Renal pelvis (tissue), 12 donors: ENCODE measurements around the gene COL4A4. TPM values are rescaled to one million over a fixed set of nuclear protein-coding genes. Genes with fewer than 3 reads are reported as not detected.
"Not testable (repeated sequence)": the region's sequence is repeated elsewhere in the genome, so short reads cannot be mapped to it uniquely, and the experiment has no call there.

Experiments used
- DNase-seq: peaks from one replicate; pipeline ENCODE4 v3.0.0-alpha.2; 2013
- long read RNA-seq, 16 experiments: transcript quantifications; one replicate each; lab custom pipeline, GENCODE V29; 2026
- polyA plus RNA-seq, 3 donors: library from polyadenylated mRNA; unstranded; fragments of 120-200 nt; gene quantifications; one replicate each; pipeline ENCODE4 v1.2.1, GENCODE V29; 2013; ENCODE audit not compliant: insufficient read length in 3 of 3

Gene COL4A4
- 10 to 100 TPM; 40.6 to 53.5 (median 50.9) TPM for polyA plus RNA-seq
- long read RNA-seq, donor 1: 0 reads
- long read RNA-seq, donor 2: 0 reads
- long read RNA-seq, donor 3, partial matches to known transcripts: 34 of 34 reads
- long read RNA-seq, donor 3, other reads (novel, unspliced or antisense): 0 of 34 reads
- long read RNA-seq, donor 4: 0 reads
- long read RNA-seq, donor 5: 0 reads
- long read RNA-seq, donor 6, partial matches to known transcripts: 19 of 19 reads
- long read RNA-seq, donor 6, other reads (novel, unspliced or antisense): 0 of 19 reads
- long read RNA-seq, donor 7: 0 reads
- long read RNA-seq, donor 8: 0 reads
- long read RNA-seq, donor 9: 0 reads
- long read RNA-seq, donor 10: 0 reads
- long read RNA-seq, donor 11, partial matches to known transcripts: 0 of 1 reads
- long read RNA-seq, donor 11, other reads (novel, unspliced or antisense): 0 of 1 reads
- long read RNA-seq, donor 12: 0 reads
- long read RNA-seq, donor 13: 0 reads
- long read RNA-seq, donor 14: 0 reads
- long read RNA-seq, donor 15: 0 reads
- long read RNA-seq, donor 16, partial matches to known transcripts: 10 of 10 reads
- long read RNA-seq, donor 16, other reads (novel, unspliced or antisense): 0 of 10 reads

GRCh38 chr2:227163998-227164762 lies at the start of gene COL4A4, which contains the start of gene COL4A3:
Gene COL4A4 (minus strand): TSS chr2:227164205. CDS start chr2:227147483, 16,722 bp downstream.
Gene COL4A3 (plus strand): TSS chr2:227164624. CDS start chr2:227164727, 103 bp downstream.
- DNase-seq: peak; percentile 33

GRCh38 chr2:227207573-227207972 lies 43.6 kb upstream of the COL4A4 start:
- no peak for DNase-seq

- no peak for DNase-seq
Observed at GRCh38 chr2:227206406-227206805, 42.4 kb upstream of the COL4A4 start.

- DNase-seq: no peak
Observed at GRCh38 chr2:227205701-227206100, 41.7 kb upstream of the COL4A4 start.

- DNase-seq: no peak
Observed at GRCh38 chr2:227204452-227204851, 40.4 kb upstream of the COL4A4 start.

GRCh38 chr2:227201771-227202170 lies 37.8 kb upstream of the COL4A4 start:
- DNase-seq: peak; percentile 41

GRCh38 chr2:227198866-227199265 lies 34.9 kb upstream of the COL4A4 start:
- no peak for DNase-seq

- no peak for DNase-seq
Observed at GRCh38 chr2:227194219-227194618, 30.2 kb upstream of the COL4A4 start.

- DNase-seq: no peak
Observed at GRCh38 chr2:227192491-227192890, 28.5 kb upstream of the COL4A4 start.

GRCh38 chr2:227191367-227191766 lies 27.4 kb upstream of the COL4A4 start:
- DNase-seq: no peak

GRCh38 chr2:227188292-227188691 lies 24.3 kb upstream of the COL4A4 start:
- DNase-seq: no peak

- DNase-seq: no peak
Observed at GRCh38 chr2:227186751-227187150, 22.7 kb upstream of the COL4A4 start.

- DNase-seq: no peak
Observed at GRCh38 chr2:227185615-227186232, 21.7 kb upstream of the COL4A4 start.

GRCh38 chr2:227183657-227184367 lies 19.8 kb upstream of the COL4A4 start:
- no peak for DNase-seq

- no peak for DNase-seq
Observed at GRCh38 chr2:227182765-227183164, 18.8 kb upstream of the COL4A4 start.

- DNase-seq: no peak
Observed at GRCh38 chr2:227180770-227181169, 16.8 kb upstream of the COL4A4 start.

- DNase-seq: no peak
Observed at GRCh38 chr2:227179988-227180685, 16.1 kb upstream of the COL4A4 start.

GRCh38 chr2:227177592-227178336 lies 13.8 kb upstream of the COL4A4 start:
- DNase-seq: no peak

GRCh38 chr2:227171779-227172178 lies 7.8 kb upstream of the COL4A4 start:
- not testable (repeated sequence) for DNase-seq

GRCh38 chr2:227164763-227165291 lies 822 bp upstream of the COL4A4 start:
- no peak for DNase-seq
